ENCODE measurements around the gene ARHGAP22.

GRCh38 chr10:48626986-48627731, 22.3 kb upstream of the ARHGAP22 start:
- TF ChIP-seq CTCF (IDR thresholded peaks at IDR 0.05) (no peak), POLR2A (IDR thresholded peaks at IDR 0.05) (no peak)
